Glutamatergic neuron (in vitro differentiated cells): ENCODE data around the gene TPRKB. TPM values are rescaled to one million over a fixed set of nuclear protein-coding genes. Genes with fewer than 3 reads are reported as not detected.

Experiments used
- DNase-seq: peaks from one replicate; pipeline ENCODE4 v3.0.0; 2022
- H3K27ac Mint-ChIP-seq: one replicate; pipeline ENCODE4 v1.8.0; 2020; ENCODE audit warnings: mild to moderate bottlenecking, mixed read lengths, inconsistent platforms; ENCODE audit not compliant: unreplicated experiment
- H3K27me3 Mint-ChIP-seq: one replicate; pipeline ENCODE4 v1.8.0; 2020; ENCODE audit warnings: mild to moderate bottlenecking, moderate library complexity, mixed read lengths, inconsistent platforms; ENCODE audit not compliant: unreplicated experiment
- H3K36me3 Mint-ChIP-seq: one replicate; pipeline ENCODE4 v1.8.0; 2020; ENCODE audit warnings: mild to moderate bottlenecking, mixed read lengths, inconsistent platforms; ENCODE audit not compliant: unreplicated experiment
- H3K4me1 Mint-ChIP-seq: one replicate; pipeline ENCODE4 v1.8.0; 2020; ENCODE audit warnings: mild to moderate bottlenecking, low read depth, mixed read lengths, inconsistent platforms; ENCODE audit not compliant: unreplicated experiment
- H3K4me3 Mint-ChIP-seq: one replicate; pipeline ENCODE4 v1.8.0; 2020; ENCODE audit warnings: mild to moderate bottlenecking, mixed read lengths, inconsistent platforms; ENCODE audit not compliant: unreplicated experiment
- H3K9me3 Mint-ChIP-seq: one replicate; pipeline ENCODE4 v1.8.0; 2020; ENCODE audit warnings: mild to moderate bottlenecking, moderate library complexity, mixed read lengths, inconsistent platforms; ENCODE audit not compliant: unreplicated experiment
- CTCF ChIP-seq: fragments of 200-600 bp; sonication (generic); IDR thresholded peaks from one replicate; pipeline ENCODE4 v1.5.0; 2021; ENCODE audit not compliant: partially characterized antibody, unreplicated experiment
- total RNA-seq: library from RNA; stranded (reverse); fragmentation: NEBNext Ultra II Directional; extraction: Animal tissue kit (Norgen Biotek cat#: 25700); gene quantifications from one replicate; pipeline ENCODE4 v1.2.1, GENCODE V29; 2021; ENCODE audit not compliant: unreplicated experiment

TPRKB gene
- total RNA-seq, 1 donor from 2014 or later, result 27.2 TPM

GRCh38 chr2:73776869-73777519 lies 39.8 kb upstream of the TPRKB start:
- Mint-ChIP-seq H3K4me1 (peaks cover 3% of the 10 kb centered on the region), H3K27me3 (no peaks in the 10 kb centered on the region), H3K4me3 (no peak overlapping the region), H3K9me3 (peaks cover 2% of the 10 kb centered on the region), H3K27ac (no peak overlapping the region), H3K36me3 (no peaks in the 10 kb centered on the region)
- TF ChIP-seq CTCF, result no peak
- DNase-seq, result no peak

GRCh38 chr2:73776381-73776780 lies 39.2 kb upstream of the TPRKB start:
- Mint-ChIP-seq H3K4me1 (peaks cover 3% of the 10 kb centered on the region), H3K9me3 (peaks cover 2% of the 10 kb centered on the region), H3K36me3 (no peaks in the 10 kb centered on the region), H3K27ac (no peak overlapping the region), H3K27me3 (no peaks in the 10 kb centered on the region), H3K4me3 (no peak overlapping the region)
- TF ChIP-seq CTCF, result no peak
- DNase-seq, result no peak

GRCh38 chr2:73772819-73773218 lies 35.7 kb upstream of the TPRKB start:
- Mint-ChIP-seq H3K4me1 (no peaks in the 10 kb centered on the region), H3K9me3 (no peaks in the 10 kb centered on the region), H3K4me3 (no peak overlapping the region), H3K27me3 (no peaks in the 10 kb centered on the region), H3K36me3 (no peaks in the 10 kb centered on the region), H3K27ac (no peak overlapping the region)
- DNase-seq, result no peak
- no peak for TF ChIP-seq CTCF

GRCh38 chr2:73770725-73771124 lies 33.6 kb upstream of the TPRKB start:
- no peak overlapping the region for H3K27ac Mint-ChIP-seq
- DNase-seq, result no peak
- TF ChIP-seq CTCF, result no peak
- no peaks in the 10 kb centered on the region for H3K9me3 Mint-ChIP-seq
- H3K4me3 Mint-ChIP-seq, result no peak overlapping the region
- H3K27me3 Mint-ChIP-seq, result no peaks in the 10 kb centered on the region
- H3K4me1 Mint-ChIP-seq, result no peaks in the 10 kb centered on the region
- H3K36me3 Mint-ChIP-seq, result no peaks in the 10 kb centered on the region

GRCh38 chr2:73766994-73767393 lies 29.8 kb upstream of the TPRKB start:
- Mint-ChIP-seq H3K27ac (no peak overlapping the region), H3K9me3 (peaks cover 2% of the 10 kb centered on the region), H3K36me3 (peaks cover 4% of the 10 kb centered on the region), H3K4me1 (no peaks in the 10 kb centered on the region), H3K27me3 (no peaks in the 10 kb centered on the region), H3K4me3 (no peak overlapping the region)
- no peak for TF ChIP-seq CTCF
- no peak for DNase-seq
